GM21360 (cell line): Measurements from ENCODE around the gene TMEM178B.

Experiments used
- ATAC-seq: cut with Tn5 transposase; IDR thresholded peaks from one replicate; pipeline ENCODE4 v1.9.1; 2021; ENCODE audit warnings: mild to moderate bottlenecking, moderate library complexity; ENCODE audit not compliant: unreplicated experiment

Gene TMEM178B

DNA sequence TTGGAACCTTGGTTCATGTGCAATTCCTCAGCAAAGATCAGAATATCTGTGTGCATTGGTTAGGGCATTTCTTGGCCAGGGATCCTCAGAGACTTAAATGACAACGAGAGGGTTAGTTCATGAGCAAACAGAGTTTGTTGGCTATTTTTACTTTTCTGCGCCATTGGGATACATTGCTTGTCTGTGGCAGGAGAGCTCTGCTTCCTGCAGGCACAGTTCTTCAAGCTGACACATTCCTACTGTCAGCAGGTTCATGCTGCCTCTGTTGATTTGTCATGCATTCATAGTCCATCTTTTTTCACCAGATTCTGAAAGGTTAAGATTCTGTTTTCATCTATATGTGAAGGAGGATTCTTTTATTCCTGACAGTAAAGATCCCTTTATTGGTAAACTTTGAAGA lies 139.4 kb downstream of the TMEM178B start:
- no peak for ATAC-seq

DNA sequence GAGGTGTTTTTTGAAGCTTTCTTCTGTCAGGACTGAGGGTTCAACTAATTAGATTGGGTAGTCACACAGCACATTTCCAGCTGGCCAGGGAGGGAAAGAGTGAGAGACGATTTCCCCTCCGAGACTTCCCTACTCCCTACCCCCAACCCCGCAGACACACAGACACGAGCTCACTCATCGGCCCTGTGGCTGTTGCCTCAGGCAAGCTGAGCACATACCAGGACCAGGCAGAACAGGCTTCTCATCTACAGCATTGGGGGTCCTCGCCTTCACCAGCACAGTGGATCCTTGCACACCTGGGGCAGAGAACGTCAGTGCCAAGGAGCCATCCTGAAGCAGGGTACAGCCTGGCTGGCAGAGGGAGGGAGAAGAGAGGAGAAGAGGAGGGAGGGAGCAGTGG lies 144.1 kb downstream of the TMEM178B start:
- no peak for ATAC-seq

DNA sequence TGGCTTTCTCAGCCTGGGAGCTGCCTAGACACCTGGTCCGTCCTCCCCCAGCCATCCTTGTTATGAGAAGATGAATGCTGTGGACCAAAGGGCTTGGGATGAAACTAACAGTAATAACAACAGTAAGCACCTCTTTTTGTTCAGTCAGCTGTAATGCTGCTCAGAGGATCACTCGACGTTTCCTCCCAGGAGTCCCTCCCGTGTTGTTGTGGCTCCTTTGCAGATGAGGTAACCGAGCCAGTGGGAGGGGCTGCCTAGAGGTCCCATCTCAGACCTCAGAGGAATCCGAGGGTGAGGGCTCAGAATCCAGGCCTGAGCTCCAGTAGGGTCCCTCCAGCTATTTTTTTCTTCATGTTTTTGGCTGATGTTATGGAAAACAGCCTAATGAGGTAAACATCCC lies 145.1 kb downstream of the TMEM178B start:
- ATAC-seq: no peak

DNA sequence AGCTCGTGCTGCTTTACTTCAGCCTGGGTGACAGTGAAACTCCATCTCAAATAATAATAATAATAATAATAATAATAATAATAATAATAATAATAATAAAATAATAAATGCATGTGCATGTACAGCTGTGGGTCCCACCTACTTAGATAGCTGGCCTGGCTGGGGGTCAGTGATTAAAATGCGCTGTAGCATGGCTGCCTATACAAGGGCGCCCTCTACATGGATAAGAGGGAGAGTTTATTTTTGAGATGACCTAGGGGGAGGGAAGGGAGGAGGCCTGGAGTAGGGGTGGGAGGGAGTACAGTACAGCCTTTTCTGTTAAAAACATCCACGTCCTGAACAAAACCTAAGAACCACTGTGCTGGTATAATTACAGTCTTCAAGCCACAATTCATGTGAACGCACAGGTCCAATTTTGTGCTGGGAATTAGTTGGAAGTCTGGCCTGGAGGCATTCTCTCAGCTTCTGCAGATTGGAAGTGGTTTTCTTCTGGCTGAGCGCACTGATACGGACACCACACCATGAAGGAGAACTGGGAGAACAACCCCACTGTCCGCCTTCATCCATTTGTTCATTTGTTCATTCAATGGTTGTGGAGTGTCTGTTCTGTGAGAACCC lies 146.5 kb downstream of the TMEM178B start:
- no peak for ATAC-seq

DNA sequence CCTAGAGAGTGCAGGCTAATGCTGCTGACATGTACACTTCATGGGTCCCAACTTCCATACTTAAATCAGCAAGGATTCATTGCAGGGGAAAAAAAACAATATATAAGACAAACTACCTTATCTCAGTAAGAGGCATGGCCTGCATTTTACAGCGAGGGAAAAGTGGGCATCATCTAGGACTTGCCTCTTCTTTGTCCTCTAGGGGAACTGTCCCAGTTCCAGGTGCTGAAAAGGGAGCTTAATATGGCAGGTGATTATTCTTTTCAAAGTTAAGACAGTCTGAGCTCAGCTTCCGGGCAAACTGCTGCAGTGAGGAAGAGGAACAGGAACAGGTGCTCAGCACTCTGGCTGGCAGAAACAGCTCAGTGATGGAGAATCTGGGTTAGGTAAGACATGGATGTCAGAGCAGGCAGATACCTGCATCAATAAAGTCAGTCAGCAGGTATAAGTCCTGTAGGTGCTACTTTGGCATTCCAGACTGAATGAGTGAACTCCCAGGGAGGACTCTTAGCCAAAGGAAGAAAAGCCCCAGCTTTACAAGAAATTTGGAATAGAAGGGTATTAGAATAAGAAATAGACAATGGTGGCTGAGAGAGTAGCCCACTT lies 147.2 kb downstream of the TMEM178B start:
- no peak for ATAC-seq

DNA sequence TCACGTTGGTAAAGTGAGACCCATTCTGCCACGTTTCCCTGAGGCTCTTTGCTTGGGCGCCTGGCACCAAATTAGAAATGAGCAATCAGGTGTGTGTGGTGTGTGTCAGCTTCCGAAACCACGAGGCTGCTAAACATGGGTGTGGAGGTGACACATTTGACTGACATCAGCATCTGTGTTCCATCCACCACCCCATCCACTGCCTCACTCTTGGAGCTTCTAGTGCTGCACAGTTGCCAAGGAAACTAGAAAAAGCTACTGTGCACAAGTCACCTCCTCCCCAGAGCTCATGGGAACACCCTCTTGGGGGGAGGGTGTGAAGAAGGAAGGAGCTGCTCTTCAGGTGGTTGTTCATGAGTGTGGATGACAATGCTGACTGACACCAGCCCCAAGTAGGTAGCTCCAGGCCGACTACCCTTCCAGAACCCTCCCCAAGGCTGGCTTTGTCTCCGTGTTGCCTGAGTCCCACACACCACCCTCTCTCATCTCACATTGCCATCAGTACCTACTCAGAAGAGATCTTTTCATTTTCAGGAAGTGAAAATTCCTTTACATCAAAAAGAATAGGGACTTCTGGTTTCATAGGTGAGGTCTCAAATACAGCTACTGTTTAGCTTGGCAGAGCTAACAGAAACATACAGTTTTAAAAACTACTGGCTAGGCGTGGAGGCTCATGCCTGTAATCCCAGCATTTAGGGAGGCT lies 152.2 kb downstream of the TMEM178B start:
- no peak for ATAC-seq

DNA sequence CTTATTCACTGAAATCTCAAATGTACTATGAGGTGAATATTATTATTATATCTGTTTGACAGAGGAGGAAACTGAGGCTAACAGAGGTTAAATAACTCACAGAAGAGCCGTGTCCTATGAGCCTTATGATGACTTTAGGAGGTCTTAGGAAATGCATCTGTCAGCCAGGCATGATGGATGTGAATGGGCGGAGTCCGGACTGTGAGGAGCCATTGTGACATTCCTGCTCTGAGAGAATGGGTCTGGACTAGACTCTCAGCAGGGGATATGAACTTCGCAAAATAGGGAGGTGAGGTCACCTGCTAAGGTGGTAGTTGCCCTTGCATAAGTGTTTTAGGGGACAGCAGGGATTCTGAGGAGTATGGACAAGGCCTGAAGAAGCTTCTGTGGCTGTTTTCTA lies 153.6 kb downstream of the TMEM178B start:
- no peak for ATAC-seq

DNA sequence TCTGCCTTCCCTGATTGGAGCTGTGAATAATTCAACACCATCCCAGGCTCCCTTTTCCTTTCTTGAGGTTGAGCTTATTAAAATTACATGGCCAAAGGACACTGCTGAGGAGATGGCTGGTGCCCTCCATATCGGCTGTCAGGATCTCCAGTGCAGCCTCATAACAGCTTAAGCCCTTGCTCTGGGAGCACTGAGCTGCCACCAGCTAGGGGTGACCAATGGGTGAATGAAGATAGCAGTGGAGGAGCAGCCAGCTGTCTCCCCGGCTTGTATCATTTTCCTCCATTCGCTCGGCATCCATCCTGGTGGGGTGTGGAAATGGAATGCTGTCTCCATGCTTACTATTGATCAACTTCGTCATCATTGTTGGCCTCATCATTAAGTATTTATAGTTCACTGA lies 154.6 kb downstream of the TMEM178B start:
- ATAC-seq: no peak

DNA sequence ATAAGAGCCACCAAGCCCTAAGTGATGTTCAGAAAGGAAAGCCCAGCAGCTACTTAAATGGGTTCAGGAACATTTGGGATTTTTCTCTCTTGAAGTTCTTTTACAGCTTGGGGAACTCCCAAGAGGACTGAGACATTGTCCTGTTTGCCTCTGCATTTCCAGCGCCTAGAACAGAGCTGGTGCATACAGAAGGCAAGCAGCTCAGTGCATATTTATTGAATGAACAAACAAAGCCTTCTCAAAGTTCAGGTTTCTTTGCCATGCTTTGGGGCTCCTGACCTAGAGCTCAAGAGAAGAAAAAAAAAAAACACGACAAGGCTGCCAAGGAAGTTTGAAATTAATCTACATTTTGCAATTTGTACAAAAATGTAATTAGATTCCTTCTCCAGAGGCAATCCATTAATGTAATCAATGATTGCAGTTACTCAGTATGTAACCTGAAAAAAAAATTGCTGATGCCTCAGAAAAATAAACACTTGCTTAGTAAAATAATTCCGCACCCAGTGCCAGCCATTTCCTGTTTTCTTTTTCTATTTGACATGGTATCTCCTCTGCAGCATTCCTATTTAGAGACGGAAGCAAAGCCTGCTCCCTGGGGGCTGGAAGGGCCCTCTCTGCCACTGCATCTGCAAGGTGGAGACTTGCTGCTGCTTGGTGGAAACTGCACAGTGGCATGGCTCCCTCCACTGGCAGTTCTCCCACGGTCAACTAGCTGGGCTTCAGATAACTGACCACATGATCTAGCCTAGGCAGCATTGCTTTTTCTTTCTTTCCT lies 157.3 kb downstream of the TMEM178B start:
- no peak for ATAC-seq

DNA sequence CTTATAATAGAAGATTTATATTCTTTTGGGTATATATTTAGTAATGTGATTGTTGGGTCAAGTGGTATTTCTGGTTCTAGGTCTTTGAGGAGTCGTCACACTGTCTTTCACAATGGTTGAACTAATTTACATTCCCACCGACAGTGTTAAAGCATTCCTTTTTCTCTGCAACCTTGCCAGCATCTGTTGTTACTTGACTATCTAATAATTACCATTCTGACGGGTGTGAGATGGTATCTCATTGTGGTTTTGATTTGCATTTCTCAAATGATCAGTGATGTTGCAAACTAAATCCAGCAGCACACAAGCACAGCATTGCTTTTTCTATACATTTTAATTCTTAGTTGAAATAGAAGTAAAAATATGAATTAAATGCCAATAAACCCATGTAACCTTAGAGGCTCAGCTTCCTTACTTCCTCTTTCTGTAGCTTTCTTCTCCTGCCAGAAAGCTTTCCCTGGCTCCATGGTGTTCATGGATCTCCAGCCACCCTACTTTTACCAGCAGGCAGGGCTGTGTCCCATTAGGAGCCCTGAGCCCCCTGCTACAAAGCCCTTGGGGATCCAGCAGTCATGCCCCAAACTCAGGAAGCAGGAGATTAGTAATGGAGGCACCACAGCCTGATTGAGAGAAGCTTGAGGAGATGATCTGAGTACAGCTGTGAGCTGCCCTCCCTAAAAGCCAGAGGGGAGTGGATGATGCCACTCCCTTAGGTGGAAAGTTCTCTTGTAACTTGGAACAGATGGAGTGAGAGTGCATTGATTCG lies 158.6 kb downstream of the TMEM178B start:
- ATAC-seq: no peak

DNA sequence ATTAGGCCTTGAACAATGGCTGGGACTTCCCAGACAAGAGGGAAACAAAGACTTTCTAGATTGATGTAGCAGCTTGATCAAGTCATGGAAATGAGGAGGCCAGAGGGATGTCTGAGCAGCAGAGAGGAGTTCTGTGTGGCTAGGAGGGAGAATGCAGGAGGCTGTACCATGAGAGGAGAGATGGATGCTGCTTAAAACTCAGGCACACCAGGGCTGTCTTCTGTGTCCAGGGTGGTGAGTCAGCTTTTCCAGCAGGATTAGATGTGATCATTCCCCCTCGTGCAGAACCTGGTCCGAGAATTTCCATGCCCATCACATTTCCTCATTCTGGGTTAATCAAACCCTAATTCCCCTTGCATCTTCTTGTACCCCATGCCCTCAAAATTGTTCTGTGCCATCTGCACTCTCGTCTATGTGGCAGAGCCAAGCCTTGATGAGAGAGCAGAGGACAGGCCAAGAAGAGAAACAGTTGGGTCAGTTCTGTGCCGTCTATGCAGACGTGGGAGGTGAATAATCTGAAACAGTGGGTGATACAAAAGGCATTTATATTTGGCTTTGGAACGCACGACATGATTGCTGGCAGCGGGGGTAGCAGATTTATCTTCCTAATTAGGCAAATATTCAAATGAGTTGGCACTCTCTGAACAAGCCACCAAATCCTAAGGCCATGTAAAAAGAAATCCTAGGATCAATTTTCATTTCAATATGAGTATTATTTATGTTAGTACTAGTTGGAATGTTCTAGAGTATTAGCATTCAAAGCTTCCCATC lies 160.7 kb downstream of the TMEM178B start:
- ATAC-seq: no peak

DNA sequence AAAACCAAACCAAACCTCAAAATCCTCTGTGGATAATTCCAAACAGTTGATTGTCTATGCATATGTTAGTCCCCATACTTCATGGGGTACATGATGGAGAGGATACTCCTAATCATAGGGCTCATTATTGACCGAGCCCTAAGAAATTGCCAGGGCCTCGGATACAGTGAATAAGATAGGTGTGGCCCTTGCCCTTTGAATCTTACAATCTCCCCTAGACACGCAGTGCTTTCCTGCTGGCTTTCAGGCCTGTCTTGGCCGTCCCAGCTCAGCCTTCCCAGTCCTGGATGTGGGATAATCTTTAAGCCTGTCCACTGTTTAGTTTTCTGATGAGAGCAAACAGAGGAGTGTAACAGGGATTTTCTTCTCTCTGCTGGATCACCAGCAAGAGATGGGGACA lies 161.8 kb downstream of the TMEM178B start:
- no peak for ATAC-seq

DNA sequence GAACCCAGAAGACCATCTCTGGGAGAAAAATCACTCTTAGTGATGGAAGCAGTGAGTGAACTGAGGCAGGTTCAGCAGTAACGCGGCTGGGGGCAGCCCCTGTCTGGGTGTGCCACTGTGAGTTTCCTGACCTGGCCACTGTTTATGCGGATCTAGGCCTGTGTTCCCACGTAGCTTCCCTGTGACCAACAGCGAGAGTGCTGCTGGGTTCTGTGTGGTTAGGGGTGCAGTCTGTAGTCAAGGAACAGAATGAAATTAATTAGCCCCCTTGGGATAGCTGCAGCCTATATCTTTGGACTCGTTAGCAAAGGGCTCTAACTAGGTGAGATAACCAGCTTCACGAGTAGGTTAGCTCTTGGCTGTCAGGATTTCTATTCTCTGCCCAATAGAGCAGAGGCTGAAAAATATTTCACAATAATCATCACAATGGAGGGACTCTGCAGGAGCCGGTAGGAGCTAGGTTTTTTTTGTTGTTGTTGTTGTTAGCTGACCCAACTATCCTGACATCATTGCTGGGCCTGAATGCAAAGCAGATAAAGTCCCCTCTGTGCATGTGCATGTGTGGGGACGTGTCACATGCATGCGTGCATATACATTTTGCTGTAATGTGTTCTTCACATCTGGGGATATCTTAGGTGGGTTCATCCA lies 164.9 kb downstream of the TMEM178B start:
- no peak for ATAC-seq

DNA sequence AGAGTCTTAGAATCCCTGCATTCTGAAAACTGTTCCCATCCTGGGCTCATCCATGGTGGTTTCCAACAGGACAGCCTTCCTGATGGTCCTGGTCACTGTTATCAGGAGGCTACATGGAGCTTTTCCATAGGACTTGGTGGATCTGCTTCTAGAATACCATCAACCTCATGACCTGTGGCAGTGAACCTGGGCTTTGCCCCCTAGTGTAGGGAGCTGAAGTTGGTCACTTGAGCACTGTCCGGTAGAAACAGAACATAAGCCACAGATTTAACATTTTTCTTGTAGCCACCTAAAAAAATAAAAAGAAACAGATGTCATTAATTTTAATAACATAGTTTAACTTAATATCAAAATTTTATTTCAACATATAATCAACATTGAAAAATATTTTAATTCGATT lies 165.8 kb downstream of the TMEM178B start:
- no peak for ATAC-seq

DNA sequence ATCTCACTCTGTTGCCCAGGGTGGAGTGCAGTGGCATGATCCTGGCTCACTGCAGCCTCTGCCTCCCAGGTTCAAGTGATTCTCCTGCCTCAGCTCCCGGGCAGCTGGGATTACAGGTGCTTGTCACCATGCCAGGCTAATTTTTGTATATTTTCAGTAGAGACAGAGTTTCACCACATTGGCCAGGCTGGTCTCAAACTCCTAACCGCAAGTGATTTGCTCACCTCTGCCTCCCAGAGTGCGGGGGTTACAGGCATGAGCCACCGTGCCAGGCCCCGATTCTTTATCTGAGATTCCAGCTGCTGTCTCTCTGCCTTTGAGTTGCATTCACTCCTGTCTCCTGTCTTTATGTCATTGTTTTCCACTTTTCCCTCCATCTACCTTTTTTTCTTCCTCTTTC lies 168.7 kb downstream of the TMEM178B start:
- no peak for ATAC-seq

DNA sequence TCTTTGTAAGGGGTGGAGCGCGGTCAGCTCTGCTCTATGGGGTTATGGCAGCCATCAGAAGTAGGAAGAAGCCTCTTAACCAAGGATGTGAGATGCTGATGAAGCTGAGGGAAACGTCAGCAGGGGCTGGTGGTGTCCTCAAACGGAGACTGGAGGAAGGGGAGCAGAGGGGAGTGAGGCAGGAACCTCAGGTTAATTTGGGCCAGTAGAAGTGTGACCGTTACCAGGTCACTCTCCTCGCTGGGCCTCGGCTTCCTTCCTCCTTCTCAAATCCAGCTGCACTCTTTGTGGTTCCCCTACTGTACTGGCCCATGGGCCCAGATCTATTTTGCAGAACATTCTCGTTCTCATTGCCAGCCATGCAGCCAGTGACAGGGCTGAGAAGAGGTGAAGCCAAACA lies 169.5 kb downstream of the TMEM178B start:
- ATAC-seq: no peak

DNA sequence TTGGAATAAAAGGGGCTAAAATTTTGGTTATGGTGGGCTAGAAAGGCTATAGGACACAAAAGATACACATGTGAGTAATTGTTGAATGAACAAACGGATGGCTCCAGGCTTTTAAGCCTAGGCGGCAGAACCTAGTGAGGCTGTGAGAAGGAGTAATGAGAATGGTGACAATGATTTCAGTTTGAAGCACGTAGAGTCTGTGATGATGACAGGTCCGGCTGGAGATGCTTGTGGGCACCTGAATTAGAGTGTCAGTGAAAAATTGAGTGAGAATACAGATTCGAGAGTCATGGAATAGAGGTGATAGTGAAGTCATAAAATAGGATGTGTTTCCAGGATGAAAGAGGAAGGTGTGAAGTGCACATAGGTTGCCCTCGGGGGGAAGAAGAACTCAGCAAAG lies 170.6 kb downstream of the TMEM178B start:
- no peak for ATAC-seq

DNA sequence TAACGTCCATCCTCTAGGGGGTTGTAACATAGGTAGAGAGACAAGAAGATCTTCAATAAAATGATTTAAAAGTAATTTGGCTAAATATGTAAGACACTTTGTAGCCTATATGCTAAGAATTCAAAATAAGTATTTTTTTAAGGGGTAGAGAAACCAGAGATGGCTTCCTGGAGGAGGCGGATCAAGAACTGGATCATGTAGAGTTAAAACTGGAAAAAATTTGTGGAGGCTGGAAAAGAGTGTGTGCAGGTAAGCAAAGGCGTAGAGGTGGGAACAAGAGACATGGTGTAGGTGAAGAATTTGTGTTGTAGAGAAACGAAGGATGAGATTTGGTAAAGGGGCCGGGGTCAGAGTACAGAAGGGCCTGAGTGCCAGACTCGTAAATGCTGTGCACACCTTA lies 172.6 kb downstream of the TMEM178B start:
- ATAC-seq: no peak

DNA sequence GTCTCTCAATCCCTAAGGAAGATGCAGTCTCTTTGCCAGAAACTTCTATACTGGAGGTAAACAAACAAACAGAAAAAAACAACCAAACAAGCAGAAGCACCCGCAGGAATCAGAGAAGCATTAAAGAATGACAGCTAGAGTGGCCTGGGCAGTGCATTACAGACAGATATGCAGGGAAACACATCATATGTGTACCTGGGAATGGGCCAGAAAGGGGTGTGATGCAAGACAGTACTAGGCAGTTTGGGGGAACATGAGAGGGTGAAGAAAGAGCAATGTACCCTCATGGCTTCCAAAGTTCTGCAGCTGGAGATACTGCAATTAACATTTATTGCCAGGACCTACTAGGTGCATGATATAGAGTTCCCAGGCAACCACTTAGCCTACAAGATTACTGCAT lies 177.3 kb downstream of the TMEM178B start:
- ATAC-seq: no peak

DNA sequence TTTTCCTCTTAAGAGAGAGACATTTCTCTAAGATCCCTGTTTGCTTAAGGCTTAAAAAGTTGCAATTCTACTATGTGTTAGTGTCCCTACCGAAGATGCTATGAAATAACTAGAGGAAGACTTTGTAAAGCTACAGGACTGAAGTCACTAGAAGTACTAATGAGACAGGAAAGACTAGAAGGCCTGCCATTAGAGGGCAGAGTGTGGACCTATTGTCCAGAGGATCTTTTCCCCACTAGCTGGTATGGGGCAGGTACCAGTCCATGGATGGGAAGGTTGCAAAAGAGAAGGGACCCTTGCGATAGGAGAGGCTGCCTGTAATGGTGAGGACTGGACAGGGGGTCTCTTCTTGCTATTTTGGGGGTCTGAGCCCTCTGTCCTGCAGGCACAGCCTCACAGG lies 178.1 kb downstream of the TMEM178B start:
- no peak for ATAC-seq
